H1 (cell line): Measurements from ENCODE around the gene DNAAF5. TPM values are rescaled to one million over a fixed set of nuclear protein-coding genes. Genes with fewer than 3 reads are reported as not detected.
A peak's percentile ranks its signal among the peaks of the same experiment; 100 is the strongest.

ENCODE experiments used
- CREB1 ChIP-seq: IDR thresholded peaks from 2 replicates; pipeline ENCODE4 v1.6.1; 2012; ENCODE audit warnings: inconsistent platforms
- polyA plus RNA-seq, 7 experiments: library from polyadenylated mRNA; depleted of rRNA in 3 of 7; stranded (reverse) in 5 of 7; unstranded in 2 of 7; fragments of >200 nt in 5 of 7; fragments of 200-250 nt in 2 of 7; gene quantifications; 1 replicate in 5 of 7; 2 replicates in 1 of 7; 4 replicates in 1 of 7; pipeline versions ENCODE4 v1.2.1 to v1.2.3, GENCODE V29; 2011 to 2013; ENCODE audit warnings: missing spikeins in 2 of 7, mixed read lengths in 2 of 7
- total RNA-seq: library from RNA; stranded (reverse); fragmentation: NEBNext Ultra II Directional; extraction: Animal tissue kit (Norgen Biotek cat#: 25700); gene quantifications from 2 replicates; pipeline ENCODE4 v1.2.1, GENCODE V29; 2021

The DNAAF5 gene
- total and polyA plus RNA-seq, 2 of the 8 experiments (the other 6 are each of a cell fraction or from before 2014, with no cell fraction given), result 55.1 to 95.9 TPM

DNA sequence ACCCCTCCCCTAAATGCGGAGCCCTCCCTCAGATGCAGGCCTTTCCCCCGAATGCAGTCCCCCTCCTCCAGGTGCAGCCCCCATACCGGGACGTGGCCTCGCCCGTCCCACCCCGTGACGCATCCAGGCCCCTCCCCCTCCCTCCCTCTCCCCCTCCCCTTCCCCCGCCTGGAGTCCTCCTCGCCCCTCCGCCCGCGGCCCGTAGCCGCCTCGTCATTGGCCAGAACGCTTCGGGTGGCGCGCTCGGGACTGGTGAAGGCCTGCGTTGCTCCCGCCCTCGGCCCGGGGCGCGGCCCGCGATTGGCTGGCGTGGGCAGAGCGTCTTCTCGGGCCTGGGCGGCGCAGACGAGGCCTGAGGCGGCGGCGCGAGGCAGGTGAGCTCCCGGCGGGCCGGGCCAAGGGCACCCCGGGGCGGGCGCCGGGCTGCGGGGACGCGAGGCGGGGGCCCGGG is 89.8 kb downstream of the DNAAF5 start (continued):
- peak; percentile 74; the same call in 1 of the 2 replicates for TF ChIP-seq CREB1
